DMS53 treated with DMSO at 0.1 percent for 48 hours (cell line): ENCODE data around the gene PPARGC1A.

ENCODE experiments used
- DNase-seq: peaks from one replicate; lab custom pipeline; 2025; ENCODE audit not compliant: unreplicated experiment; lab: John Stamatoyannopoulos, UW

The PPARGC1A gene

GRCh38 chr4:23889814-23890341, at the start of gene PPARGC1A:
Gene PPARGC1A, minus strand, starts transcription at chr4:23890047. Its CDS starts 90 bp downstream, at chr4:23889957.
- peak; percentile 96 for DNase-seq

GRCh38 chr4:23938796-23939195, 48.9 kb upstream of the PPARGC1A start:
- DNase-seq, result no peak

- no peak for DNase-seq
Observed at GRCh38 chr4:23937173-23937572, 47.3 kb upstream of the PPARGC1A start.

- no peak for DNase-seq
Observed at GRCh38 chr4:23934915-23935314, 45.1 kb upstream of the PPARGC1A start.

- no peak for DNase-seq
Observed at GRCh38 chr4:23934223-23934622, 44.4 kb upstream of the PPARGC1A start.

GRCh38 chr4:23932901-23933308, 43.1 kb upstream of the PPARGC1A start:
- DNase-seq, result no peak

- no peak for DNase-seq
Observed at GRCh38 chr4:23932186-23932585, 42.3 kb upstream of the PPARGC1A start.

- no peak for DNase-seq
Observed at GRCh38 chr4:23931489-23931830, 41.6 kb upstream of the PPARGC1A start.

- no peak for DNase-seq
Observed at GRCh38 chr4:23930750-23931488, 41.1 kb upstream of the PPARGC1A start.

- DNase-seq, result no peak
Observed at GRCh38 chr4:23929248-23929647, 39.4 kb upstream of the PPARGC1A start.

GRCh38 chr4:23924556-23924955, 34.7 kb upstream of the PPARGC1A start:
- DNase-seq, result no peak

- DNase-seq, result no peak
Observed at GRCh38 chr4:23923840-23924239, 34.0 kb upstream of the PPARGC1A start.

- peak; percentile 55 for DNase-seq
Observed at GRCh38 chr4:23923141-23923540, 33.3 kb upstream of the PPARGC1A start.

GRCh38 chr4:23922541-23923111, 32.8 kb upstream of the PPARGC1A start:
- DNase-seq, result no peak

- DNase-seq, result no peak
Observed at GRCh38 chr4:23922013-23922412, 32.2 kb upstream of the PPARGC1A start.

- no peak for DNase-seq
Observed at GRCh38 chr4:23921447-23921845, 31.6 kb upstream of the PPARGC1A start.

- DNase-seq, result no peak
Observed at GRCh38 chr4:23920716-23921446, 31.0 kb upstream of the PPARGC1A start.

- no peak for DNase-seq
Observed at GRCh38 chr4:23920296-23920695, 30.4 kb upstream of the PPARGC1A start.

GRCh38 chr4:23916282-23916681, 26.4 kb upstream of the PPARGC1A start:
- no peak for DNase-seq

- DNase-seq, result no peak
Observed at GRCh38 chr4:23915459-23916132, 25.7 kb upstream of the PPARGC1A start.

GRCh38 chr4:23911675-23912455, 22.0 kb upstream of the PPARGC1A start:
- no peak for DNase-seq
